ENCODE results near the gene FGD2.

The FGD2 gene, protein sequence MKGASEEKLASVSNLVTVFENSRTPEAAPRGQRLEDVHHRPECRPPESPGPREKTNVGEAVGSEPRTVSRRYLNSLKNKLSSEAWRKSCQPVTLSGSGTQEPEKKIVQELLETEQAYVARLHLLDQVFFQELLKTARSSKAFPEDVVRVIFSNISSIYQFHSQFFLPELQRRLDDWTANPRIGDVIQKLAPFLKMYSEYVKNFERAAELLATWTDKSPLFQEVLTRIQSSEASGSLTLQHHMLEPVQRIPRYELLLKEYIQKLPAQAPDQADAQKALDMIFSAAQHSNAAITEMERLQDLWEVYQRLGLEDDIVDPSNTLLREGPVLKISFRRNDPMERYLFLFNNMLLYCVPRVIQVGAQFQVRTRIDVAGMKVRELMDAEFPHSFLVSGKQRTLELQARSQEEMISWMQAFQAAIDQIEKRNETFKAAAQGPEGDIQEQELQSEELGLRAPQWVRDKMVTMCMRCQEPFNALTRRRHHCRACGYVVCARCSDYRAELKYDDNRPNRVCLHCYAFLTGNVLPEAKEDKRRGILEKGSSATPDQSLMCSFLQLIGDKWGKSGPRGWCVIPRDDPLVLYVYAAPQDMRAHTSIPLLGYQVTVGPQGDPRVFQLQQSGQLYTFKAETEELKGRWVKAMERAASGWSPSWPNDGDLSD

GRCh38 chr6:37005061-37005810 lies at the start of gene FGD2:
Gene FGD2, plus strand, starts transcription at chr6:37005655. Its CDS starts 163 bp downstream, at chr6:37005818.
- DNase-seq, result no peak

DNA sequence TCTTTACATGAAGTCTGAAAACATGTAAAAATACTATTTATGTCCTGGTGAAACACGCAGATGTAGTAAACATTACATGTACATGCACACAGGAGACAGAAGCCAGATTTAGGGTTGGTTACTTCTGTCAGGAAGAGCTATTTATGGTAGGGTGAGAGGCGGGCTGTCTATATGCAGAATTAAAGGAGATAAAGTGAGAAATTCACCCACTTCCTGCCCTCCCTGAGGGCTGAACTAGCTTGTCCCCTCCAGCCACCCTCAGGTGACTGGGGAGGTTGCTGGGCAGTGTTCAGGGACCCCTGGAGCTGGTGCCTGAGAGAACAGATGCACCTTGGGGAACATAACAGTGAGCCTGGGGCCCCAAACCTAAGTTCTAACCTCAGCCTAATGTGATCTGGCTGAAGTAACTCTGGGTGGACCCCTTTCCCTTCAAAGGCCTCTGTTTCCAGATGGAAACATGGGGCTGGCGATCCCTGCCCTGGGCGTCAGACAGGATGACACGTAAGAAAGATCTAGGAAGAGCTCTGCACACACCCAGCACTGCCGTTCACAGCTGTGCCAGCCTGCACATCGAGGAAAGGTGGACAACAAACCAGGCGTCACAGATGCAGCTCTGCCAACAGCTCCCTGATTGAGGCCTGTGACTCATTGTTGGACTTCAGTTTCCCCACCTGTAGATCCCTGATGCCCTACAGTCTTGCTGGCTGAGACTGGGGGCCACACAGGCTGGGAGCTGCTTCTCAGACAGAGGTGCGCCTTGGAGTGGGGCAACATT lies 49.6 kb upstream of the FGD2 start:
- DNase-seq, result no peak

DNA sequence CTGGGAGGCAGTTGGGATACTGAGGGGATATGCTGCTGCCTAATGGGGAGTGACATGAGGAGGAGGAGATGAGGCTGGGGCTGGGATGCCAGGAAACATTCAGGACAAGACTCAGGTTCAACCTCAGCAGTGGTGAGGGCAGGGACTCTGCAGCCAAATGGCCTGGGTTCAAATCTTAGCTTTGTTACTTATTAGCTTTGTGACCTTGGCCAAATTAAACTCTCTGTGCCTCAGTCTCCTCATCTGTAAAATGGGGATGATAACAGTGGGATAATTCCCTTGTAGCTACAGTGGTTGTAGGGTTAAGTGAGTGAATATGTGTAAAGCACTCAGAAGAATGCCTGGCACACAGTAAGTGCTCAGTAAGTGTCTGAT lies 49.0 kb upstream of the FGD2 start:
- DNase-seq, result no peak

- DNase-seq, result no peak
Measured at GRCh38 chr6:36957773-36958271, 47.6 kb upstream of the FGD2 start.

- no peak for DNase-seq
Measured at GRCh38 chr6:36958775-36959554, 46.5 kb upstream of the FGD2 start.

DNA sequence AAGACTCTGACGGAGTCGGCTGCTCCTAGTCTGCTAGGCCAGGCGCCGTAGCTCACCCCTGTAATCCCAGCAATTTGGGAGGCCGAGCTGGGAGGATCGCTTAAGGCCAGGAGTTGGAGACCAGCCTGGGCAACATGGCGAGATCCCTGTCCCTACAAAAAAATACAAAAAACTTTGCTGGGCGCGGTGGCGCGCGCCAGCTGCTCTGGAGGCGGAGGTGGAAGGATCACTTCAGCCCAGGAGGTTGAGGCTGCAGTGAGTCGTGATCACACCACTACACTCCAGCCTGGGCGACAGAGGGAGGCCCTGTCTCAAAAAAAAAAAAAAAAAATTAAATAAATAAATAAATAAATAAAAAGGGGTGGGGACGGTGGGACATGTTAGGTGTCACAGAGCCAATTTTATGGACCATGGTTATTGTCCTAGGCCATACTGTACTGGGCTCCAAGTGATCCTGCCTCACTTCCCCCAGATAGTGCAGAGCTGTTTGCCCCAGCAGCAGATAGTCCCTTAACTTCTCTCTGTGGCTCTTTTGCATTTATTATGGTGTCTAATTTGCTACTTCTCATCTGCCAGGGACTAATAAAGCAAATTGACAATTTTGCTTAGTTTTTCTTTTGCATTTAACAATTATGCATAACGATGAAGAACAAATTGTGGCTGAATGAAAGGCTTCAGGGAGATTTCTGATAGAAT lies 45.8 kb upstream of the FGD2 start:
- no peak for DNase-seq

- no peak for DNase-seq
Measured at GRCh38 chr6:36961441-36962435, 43.7 kb upstream of the FGD2 start.

DNA sequence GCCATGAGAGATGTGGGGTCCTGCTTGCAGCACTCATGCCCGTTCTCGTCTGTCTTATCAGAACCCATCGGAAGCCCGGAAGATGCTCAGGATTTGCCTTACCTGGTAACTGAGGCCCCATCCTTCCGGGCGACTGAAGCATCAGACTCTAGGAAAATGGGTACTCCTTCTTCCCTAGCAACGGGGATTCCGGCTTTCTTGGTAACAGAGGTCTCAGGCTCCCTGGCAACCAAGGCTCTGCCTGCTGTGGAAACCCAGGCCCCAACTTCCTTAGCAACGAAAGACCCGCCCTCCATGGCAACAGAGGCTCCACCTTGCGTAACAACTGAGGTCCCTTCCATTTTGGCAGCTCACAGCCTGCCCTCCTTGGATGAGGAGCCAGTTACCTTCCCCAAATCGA lies 42.6 kb upstream of the FGD2 start:
- no peak for DNase-seq

DNA sequence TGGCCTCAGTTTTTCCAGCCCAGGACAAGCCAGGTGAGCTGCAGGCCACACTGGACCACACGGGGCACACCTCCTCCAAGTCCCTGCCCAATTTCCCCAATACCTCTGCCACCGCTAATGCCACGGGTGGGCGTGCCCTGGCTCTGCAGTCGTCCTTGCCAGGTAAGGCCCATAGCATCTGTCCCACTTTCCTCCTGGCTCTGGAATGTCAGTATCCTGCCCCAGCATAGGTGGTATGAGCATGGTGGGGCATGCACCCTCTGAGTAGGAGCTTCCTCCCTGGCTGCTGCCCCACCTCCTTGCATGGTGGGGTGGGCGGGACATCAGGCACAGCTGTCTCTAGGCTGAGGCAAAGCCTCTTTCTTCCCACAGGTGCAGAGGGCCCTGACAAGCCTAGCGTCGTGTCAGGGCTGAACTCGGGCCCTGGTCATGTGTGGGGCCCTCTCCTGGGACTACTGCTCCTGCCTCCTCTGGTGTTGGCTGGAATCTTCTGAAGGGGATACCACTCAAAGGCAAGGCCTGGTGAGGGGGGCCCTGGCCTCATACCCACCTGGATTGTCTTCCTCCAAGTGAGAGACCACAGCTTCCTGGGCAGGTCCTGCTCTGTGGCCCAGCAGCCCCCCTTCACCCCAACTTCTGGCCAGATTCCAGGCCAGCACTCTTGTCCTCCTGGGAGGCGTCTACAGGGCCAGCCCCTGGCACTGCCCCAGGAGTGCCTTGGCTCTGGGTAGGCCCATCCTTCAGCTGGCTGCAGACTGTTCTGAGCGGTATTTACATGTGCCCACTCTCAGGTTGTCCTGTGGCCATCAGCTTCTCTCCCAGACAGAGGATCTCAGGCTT lies 41.8 kb upstream of the FGD2 start:
- no peak for DNase-seq

DNA sequence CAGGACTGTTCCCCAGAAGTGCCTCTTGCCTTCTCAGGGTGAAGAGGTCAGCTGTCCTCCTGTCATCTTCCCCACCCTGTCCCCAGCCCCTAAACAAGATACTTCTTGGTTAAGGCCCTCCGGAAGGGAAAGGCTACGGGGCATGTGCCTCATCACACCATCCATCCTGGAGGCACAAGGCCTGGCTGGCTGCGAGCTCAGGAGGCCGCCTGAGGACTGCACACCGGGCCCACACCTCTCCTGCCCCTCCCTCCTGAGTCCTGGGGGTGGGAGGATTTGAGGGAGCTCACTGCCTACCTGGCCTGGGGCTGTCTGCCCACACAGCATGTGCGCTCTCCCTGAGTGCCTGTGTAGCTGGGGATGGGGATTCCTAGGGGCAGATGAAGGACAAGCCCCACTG lies 41.1 kb upstream of the FGD2 start:
- no peak for DNase-seq

DNA sequence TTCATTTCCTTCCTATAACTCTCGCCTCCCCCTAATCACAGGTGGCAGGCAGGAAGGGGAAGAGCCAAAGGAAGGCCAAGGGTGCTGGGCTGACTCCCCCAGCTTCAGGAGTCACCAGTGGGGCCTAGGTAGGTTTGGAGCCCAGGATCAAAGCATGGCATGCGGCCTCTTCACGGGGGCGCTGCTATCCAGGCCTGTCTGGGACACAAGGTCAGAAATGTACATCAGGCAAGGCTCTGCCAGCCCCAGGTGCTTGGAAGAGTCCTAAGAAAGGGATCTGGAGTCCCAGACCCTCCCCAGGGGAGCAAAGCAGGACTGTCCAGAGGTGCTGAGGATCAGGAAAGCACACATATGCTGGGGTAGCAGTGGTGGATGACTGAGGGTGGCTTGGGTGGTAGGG lies 40.5 kb upstream of the FGD2 start:
- no peak for DNase-seq

DNA sequence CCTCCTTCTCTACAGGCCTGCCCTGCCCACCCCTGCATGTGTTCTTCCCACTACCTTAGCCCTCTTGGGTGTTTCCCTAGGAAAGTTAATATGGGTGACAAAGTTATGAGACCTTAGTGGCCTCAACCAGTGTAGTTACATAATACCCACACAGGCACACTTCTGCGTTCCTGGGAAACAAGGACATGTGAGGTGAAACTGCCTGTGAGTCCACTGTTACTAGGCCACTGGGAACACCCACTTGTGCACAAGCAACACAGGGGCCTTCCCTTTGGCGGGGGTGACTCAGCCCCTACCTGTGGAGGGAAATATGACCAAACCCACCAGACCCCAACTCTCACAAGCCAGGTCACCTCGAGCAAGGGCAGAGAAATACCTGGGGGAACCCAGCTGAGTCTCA lies 38.2 kb upstream of the FGD2 start:
- no peak for DNase-seq

GRCh38 chr6:36967757-36968156 lies 37.7 kb upstream of the FGD2 start:
- no peak for DNase-seq

- DNase-seq, result no peak
Measured at GRCh38 chr6:36968266-36968977, 37.0 kb upstream of the FGD2 start.

DNA sequence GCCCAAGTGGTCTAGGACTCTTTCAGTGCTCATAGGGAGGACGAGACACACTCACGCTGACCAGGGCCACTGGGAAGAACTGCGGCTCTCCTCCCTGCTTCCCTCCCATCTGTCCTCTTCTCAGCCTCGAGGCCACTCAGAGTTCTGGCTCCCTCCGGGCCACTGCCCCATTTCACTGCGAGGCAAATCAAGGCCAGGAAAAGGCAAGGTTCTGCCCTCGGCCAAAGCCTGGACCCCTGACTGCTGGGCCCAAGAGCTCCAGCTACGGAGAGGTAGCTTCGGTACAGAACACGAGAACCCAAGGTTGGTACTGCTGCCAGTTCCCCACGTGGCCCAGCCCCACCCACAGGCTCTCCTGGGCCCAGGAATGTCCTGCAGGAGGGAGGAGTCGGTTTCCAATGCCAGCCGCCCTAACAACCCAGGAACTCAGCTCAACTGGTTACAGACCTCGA lies 36.2 kb upstream of the FGD2 start:
- DNase-seq, result no peak

GRCh38 chr6:36969988-36970891 lies 35.2 kb upstream of the FGD2 start:
- no peak for DNase-seq
